ENCODE results near the gene PLXNA1.

PLXNA1 gene

DNA sequence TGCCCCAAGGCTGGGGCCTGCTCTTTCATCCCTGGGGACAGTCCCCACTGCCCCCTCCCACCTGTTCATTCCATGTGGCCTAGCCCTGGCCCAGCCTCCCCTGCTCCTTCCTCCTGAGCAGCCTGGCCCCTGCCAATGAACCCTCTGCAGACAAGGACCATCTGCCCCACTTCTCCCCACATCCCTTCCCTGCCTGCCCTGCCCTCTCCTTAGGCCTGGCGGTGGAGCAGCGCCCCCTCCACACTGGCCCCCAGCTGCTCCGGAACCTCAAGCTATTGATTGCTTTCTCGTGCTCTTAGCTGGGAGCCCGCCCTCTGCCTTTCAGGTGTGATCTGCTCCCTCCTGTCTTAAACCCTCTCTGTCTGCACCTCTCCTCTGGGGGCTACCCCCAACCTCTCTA, 8.0 kb downstream of the PLXNA1 start:
- H3K4me3 ChIP-seq (ENCODE audit: low read depth, low read length) = no peak overlapping the region
- no peak for TF ChIP-seq CTCF (conservative IDR thresholded peaks at IDR 0.05; ENCODE audit: low read depth, low read length)
- DNase-seq (ENCODE audit: low read depth) = no peak

DNA sequence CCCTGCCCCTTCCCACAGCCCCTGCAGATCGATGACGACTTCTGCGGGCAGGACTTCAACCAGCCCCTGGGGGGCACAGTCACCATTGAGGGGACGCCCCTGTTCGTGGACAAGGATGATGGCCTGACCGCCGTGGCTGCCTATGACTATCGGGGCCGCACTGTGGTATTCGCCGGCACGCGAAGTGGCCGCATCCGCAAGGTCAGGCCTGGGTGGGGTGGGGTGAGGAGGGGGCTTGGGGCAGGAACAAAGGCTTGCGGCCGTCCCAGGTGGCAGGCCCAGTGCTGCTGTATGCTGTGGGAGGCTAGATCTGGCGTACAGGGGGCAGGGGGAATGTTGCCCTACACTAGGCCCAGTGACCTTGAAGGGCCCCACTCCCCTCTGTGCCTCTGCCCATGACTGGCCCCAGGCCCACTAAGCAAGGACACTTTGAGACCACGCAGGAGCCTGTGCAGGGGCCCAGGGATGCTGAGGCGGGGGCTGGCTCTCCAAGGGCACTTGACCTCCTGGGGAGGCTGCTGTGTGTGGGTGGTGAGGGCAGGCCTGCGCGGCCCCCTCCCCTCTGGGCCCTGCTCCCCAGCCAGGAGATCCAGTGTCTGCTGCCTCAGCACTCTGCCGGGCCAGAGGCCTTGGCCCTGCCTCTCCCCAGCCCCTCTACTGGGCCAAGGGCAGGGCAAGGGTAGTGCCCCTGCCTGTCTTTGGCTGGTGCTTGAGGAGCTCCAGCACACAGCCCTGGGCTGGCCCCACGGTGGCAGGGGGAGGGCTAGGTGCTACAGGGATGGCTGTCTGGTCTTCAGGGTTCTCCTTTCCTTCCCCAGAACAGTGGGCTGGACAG, 8.7 kb downstream of the PLXNA1 start:
- TF ChIP-seq CTCF (conservative IDR thresholded peaks at IDR 0.05; ENCODE audit: low read depth, low read length) = no peak

GRCh38 chr3:126992216-126992615, 9.3 kb downstream of the PLXNA1 start:
- TF ChIP-seq CTCF (conservative IDR thresholded peaks at IDR 0.05; ENCODE audit: low read depth, low read length) = no peak
- H3K4me3 ChIP-seq (ENCODE audit: low read depth, low read length) = no peak overlapping the region
- no peak for DNase-seq (ENCODE audit: low read depth)

More for the DNA sequence above, 8.7 kb downstream of the PLXNA1 start:
- H3K4me3 ChIP-seq (ENCODE audit: low read depth, low read length) = no peak overlapping the region
- no peak for DNase-seq (ENCODE audit: low read depth)

DNA sequence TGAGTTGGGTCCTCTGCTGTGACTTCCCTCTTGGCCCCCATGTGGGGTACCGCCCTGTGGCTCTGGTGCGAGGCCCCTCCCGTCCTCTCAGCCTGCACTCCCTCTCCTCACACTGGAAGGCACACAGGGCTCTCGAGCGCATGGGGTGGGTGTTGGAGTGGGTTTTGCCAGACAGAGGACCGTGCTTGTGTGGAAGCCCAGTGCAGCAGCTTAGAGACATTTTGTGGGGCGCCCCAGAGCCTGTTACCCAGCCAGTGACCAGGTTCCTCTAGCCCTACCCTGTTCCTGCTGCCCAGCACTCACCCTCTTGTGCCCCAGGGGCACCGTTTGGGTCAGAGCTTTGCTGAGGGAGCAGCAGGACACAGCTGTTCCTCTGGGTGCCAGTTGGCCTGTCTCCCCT, 9.9 kb downstream of the PLXNA1 start:
- TF ChIP-seq CTCF (conservative IDR thresholded peaks at IDR 0.05; ENCODE audit: low read depth, low read length) = no peak
- DNase-seq (ENCODE audit: low read depth) = no peak
- no peak overlapping the region for H3K4me3 ChIP-seq (ENCODE audit: low read depth, low read length)

- DNase-seq (ENCODE audit: low read depth) = no peak
- TF ChIP-seq CTCF (conservative IDR thresholded peaks at IDR 0.05; ENCODE audit: low read depth, low read length) = no peak
- H3K4me3 ChIP-seq (ENCODE audit: low read depth, low read length) = no peak overlapping the region
Measured at GRCh38 chr3:126993436-126993835, 10.5 kb downstream of the PLXNA1 start.

- no peak for DNase-seq (ENCODE audit: low read depth)
- no peak for TF ChIP-seq CTCF (conservative IDR thresholded peaks at IDR 0.05; ENCODE audit: low read depth, low read length)
- H3K4me3 ChIP-seq (ENCODE audit: low read depth, low read length) = no peak overlapping the region
Measured at GRCh38 chr3:126994661-126995245, 11.8 kb downstream of the PLXNA1 start.
